ENCODE results near the gene CSK.

The CSK gene

DNA sequence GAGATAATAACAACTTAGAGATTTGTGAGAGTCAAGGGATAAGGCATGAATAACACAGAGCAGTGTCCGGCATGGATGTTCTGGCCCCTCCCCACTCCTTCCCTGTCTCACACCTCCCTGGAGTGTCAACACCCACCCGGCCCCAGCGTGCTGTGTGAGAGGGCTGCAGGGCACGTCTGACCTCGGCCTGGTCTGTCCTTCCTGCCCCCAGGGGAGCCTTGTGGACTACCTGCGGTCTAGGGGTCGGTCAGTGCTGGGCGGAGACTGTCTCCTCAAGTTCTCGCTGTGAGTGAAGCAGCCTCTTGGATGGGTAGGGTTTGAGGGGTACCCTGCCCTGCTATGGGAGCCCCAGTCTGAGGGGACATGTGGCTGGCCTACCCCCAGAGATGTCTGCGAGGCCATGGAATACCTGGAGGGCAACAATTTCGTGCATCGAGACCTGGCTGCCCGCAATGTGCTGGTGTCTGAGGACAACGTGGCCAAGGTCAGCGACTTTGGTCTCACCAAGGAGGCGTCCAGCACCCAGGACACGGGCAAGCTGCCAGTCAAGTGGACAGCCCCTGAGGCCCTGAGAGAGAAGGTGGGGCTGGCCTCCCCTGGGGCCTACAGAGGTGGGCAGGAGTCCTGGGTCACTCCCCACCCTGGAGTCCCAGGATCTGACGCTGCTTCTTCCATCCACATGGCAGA lies 19.6 kb downstream of the CSK start:
- no peak for DNase-seq (ENCODE audit: low spot score)

DNA sequence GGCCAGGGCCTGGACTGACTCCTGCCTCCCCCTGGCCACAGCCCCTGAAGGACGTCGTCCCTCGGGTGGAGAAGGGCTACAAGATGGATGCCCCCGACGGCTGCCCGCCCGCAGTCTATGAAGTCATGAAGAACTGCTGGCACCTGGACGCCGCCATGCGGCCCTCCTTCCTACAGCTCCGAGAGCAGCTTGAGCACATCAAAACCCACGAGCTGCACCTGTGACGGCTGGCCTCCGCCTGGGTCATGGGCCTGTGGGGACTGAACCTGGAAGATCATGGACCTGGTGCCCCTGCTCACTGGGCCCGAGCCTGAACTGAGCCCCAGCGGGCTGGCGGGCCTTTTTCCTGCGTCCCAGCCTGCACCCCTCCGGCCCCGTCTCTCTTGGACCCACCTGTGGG lies 20.4 kb downstream of the CSK start:
- DNase-seq (ENCODE audit: low spot score), result no peak

DNA sequence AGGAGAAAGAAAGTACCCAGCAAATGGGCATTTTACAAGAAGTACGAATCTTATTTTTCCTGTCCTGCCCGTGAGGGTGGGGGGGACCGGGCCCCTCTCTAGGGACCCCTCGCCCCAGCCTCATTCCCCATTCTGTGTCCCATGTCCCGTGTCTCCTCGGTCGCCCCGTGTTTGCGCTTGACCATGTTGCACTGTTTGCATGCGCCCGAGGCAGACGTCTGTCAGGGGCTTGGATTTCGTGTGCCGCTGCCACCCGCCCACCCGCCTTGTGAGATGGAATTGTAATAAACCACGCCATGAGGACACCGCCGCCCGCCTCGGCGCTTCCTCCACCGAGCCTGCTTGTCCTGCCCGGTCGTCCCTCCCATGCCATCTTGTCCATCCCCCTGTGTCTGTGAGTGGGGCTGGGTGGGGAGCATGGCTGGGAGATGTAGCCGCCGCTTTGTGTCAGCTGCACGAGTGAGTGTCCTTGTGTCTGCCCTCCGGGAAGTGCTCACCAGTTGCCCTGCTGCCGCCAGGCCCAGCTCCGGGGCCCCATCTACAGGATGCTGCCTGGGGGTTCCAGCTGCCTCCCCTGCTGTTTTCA lies 21.1 kb downstream of the CSK start:
- DNase-seq (ENCODE audit: low spot score), result no peak

DNA sequence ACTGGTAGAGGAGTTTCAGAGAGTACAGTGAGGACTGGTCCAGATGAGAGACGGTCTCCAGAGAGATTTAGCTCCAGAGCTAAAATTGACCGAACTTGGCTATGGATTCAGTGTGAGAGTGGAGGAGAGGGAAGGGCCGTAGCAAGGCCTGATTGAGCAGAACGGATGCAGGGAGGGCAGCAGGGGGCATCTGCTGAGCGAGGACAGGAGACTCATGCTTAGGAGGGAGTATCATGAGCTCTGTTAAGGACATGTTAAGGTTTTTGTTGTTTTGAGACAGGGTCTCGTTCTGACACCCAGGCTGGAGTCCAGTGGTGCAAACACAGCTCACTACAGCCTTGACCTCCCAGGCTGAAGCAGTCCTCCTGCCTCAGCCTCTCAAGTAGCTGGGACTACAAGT lies 23.1 kb downstream of the CSK start:
- DNase-seq (ENCODE audit: low spot score), result no peak

DNA sequence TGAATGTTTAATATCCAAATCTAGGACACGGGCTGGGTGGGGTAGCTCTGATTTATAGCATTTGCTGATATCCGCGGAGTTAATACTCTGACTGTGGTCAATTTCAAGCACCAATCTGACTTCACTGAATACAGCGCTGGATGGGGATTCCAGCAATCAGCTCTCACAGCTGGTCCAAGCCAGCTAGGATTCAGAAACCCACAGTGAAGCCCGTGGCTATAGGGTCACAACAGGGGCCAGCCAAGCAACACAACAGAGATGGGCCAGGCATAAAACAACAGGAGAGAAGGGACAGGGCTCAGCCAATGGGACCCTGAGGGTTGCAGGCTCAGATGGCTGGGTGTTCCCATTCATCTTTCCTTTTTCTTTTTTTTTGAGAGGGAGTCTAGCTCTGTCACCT lies 25.4 kb downstream of the CSK start:
- no peak for DNase-seq (ENCODE audit: low spot score)

DNA sequence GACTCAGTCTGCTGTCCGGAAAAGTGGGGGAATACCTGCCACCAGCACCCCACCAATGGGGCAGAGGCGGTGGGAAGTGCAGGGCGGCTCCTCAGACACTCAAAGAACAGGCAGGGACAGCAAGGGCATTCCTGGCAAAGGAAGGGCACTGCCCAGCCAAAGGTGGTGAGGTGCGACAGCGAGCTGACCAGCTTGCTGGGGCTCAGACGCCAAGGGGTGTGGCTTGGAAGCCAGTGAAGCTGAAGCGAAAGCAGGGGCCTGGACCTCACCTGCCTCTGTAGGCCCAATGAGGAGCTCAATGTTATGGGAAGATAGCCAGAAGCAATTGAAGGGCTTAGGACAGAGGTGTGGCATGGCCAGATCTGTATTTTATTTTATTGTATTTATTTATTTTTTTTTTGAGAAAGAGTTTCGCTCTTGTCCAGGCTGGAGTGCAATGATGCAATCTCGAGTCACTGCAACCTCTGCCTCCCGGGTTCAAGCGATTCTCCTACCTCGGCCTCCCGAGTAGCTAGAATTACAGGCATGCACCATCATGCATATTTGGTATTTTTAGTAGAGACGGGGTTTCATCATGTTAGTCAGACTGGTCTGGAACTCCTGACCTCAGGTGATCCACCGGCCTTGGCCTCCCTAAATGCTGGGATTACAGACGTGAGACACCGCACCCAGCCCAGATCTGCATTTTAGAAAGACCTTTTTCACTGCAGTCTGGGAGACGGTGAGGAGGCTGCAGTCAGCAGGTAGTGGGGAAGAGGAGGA lies 26.4 kb downstream of the CSK start:
- DNase-seq (ENCODE audit: low spot score), result no peak

DNA sequence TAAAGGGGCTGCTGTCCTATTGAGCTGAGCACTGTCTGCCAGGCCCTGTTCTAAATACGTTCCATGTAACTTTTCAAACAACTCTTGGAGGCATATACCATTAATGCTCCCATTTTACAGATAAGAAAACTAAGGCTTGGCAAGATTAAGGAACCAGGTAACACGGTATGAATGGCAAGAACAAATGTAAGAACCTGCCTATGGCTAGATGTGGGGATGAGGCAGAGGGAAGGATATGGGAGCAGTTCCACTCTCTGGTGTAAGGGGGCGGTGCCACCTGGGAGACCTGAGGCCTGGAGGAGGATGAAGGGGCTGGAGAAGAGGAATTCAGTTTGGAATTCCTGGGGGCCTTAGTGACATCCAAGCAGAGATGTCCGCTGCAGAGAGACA lies 27.0 kb downstream of the CSK start:
- DNase-seq (ENCODE audit: low spot score), result no peak

DNA sequence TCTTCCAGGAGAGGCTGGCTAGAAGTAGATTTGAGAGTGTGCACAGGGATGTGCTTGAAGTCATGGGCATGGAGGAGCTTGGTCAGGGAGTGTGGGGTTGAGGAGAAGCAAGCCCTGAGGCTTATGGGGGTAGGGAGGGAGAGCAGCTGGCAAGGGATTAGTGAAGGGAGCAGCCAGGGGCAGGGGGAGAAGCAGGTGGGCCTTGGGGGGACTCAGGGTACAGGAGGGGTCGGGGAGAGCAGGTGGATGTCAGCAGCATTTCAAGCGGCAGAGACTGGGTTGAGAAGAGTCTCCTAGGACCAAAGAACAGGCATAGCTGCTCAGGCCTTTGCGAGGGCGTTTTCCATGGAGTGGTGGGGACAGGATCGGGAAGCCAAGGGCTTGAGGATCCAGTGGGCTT lies 27.4 kb downstream of the CSK start:
- no peak for DNase-seq (ENCODE audit: low spot score)

DNA sequence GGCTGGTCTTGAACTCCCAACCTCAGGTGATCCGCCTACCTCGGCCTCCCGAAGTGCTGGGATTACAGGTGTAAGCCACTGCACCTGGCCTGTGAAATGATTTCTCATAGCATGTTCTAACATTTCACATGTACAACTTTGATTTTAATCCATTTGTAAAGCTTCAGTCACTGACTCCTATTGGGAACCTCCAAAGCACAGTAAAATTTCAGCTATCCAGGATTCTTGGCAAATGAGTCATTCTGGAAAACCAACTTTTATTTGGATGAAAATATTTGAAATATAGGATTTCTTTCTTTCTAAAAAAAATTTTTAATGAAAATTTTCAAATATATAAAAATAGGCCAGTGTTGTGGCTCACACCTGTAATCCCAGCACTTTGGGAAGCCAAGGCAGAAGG lies 28.1 kb downstream of the CSK start:
- DNase-seq (ENCODE audit: low spot score), result no peak

DNA sequence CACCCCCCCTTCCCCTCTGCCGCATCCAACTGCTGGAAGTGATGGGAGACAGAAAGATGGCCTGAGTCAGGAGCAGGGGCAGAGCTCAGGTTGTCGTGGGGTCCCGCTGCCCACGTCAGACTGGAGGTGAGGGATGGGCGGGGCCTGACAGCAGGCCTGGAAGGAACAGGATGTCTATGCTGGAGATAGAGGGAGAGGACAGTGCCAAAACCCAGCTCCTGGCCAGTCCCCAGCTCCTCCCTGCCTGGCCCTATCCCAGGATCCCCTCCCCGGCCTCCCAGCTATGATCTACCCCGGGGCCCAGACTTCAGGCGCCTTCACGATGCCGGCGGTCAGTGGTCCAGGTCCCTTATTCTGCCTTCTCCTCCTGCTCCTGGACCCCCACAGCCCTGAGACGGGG lies 30.7 kb downstream of the CSK start, which contains the start of gene LMAN1L:
TSS of gene LMAN1L (plus strand) at position 303 of the 400 bp plus-strand sequence. CDS start at position 323, 20 bp downstream.
- no peak for DNase-seq (ENCODE audit: low spot score)

DNA sequence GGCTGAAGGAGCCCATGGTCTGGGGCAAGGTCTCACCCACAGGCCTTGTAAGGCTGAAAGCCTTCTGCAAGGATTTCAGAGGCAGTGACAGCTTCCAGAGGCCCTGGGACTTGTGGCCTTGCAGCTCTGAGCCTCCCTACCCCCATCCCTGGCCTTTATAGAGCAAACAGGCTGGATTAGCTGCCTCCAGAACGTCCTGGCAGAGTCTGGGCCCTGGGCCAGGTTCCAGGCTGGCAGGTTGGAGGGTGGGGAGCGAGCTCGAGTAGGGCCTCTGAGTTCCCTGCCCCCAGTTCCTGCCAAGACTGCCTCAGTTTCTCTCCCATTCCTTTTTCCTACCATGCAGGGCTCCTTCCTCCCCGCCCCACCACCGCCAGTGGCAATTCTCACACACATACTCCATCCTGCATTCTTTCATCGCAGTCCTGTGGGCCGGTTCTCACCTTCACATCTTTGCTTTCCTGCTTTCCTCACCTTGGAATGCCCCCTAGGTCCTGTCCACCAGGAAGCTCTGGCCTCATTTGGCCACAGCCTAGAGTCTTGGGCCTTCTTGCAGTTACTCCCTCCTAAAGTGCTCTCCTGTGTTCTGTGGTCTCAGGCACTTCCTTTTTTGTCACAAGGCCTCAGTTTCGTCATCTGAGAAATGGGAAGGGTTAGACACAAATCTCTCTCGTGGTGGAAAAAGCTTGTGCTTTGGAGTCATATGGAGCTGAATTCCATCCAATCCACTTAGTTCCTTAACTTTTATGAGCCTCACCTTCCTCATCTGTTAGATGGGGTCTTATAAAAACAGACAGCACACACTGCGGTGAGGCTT lies 33.4 kb downstream of the CSK start:
- no peak for DNase-seq (ENCODE audit: low spot score)

DNA sequence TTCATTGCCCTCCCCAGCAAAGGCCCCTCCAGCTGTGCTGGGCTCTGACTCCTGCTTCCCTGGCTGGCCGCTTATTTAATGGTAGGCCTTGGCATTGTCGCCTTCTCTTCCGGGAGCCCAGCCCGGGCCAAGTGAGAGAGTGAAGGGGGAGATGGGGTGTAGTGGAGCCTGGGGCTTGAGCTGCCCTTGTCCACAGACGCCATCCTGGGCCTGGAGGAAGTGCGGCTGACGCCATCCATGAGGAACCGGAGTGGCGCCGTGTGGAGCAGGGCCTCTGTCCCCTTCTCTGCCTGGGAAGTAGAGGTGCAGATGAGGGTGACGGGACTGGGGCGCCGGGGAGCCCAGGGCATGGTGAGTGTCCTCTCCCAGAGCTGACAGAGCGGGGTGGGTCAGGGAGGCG lies 34.1 kb downstream of the CSK start:
- DNase-seq (ENCODE audit: low spot score), result no peak

DNA sequence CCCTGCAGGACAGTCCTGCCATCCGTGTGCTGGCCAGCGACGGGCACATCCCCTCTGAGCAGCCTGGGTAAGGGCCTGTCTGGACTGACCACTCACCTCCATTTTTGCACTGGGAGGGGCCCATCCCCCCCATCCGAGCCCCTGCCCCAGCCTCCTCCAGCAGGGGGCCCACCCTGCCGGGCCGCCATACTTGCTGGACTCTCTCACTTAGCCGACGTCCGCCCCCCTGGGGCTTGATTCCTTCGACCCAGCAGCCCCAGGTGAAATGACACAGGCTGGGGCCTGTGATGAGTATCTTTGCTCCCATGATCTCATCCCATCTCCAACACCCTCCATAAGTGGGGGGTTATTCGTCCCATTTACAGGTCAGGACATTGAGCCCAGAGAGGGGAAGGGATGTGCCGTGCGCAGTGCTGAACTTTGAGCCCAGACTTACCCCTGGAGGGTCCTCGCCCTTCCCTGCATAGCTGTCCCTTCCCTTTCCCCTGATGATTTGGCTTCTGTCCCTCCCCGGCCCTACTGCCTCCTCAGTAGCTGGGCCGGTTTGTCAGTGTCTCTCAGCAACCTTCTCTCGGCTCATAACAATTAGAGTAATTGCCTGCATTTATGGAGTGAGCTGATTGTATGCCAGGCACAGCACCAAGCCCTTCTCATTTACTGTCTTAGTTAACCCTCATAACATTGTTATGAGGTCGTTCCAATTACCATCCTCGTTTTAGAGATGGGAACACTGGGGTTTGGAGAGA lies 34.9 kb downstream of the CSK start:
- DNase-seq (ENCODE audit: low spot score), result no peak

DNA sequence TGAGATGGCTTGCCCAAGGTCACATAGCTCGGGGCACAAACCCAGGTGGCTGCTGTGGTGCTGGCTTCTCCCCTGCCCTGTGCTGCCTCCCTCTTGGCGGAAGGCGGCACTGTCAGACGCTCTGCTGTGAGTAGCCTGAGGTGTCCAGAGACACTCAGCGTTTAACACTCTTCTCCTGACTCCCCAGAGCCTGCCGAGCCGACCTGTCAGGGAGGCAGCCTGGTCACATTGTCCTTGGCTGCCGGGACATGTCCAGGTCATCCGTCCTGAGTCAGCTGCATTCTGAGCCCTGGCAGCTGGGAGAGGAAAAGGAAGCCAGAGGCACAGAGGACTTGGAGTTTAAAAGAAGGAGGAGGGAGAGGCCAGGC lies 35.5 kb downstream of the CSK start:
- no peak for DNase-seq (ENCODE audit: low spot score)

DNA sequence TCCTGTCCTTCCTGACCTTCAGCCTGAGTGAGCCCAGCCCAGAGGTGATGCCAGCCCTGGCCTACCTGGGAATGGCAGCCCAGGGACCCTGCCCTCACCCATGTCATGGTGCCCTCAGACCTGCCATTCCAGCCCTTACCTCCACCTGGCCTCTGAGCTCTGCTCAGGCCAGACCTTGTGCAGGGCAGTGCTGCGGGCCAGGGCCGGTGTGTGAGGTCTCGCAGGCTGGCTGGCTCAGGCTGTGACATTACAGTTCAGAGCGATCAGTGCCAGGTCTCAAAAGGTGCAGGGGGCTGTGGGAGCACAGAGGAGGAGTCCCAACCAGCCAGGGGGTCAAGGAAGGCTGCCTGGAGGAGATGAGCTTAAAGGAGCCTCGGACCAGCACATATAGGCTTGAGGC lies 38.2 kb downstream of the CSK start:
- no peak for DNase-seq (ENCODE audit: low spot score)

DNA sequence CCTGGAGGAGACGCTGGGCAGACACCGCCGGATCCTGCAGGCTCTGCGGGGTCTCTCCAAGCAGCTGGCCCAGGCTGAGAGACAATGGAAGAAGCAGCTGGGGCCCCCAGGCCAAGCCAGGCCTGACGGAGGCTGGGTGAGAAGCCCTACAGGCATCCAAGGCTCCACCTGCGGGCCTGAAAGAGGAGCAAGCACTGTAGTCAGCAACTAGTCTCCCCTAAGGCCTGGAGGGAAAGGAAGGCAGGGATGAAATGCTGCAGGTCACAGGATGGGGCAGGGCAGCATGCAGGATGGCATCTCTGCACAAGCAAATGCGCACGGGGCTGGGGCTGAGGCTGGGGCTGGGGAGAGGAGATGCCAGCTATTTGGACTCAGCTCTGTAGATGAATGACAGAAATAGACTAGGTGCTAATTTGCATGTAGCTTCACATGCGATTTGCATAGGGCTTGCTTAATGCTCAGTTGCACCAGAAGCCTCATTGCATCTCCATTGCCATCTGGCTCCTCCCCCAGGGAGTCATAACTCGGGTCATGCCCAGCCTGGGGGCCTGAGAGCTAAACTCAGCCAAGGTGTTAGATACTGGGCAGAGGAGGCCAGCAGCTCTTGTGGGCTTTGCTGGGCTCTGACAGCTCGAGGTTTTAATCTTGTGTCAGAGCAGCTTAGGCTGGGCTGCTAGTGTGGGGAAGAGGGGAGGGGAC lies 39.4 kb downstream of the CSK start:
- no peak for DNase-seq (ENCODE audit: low spot score)

DNA sequence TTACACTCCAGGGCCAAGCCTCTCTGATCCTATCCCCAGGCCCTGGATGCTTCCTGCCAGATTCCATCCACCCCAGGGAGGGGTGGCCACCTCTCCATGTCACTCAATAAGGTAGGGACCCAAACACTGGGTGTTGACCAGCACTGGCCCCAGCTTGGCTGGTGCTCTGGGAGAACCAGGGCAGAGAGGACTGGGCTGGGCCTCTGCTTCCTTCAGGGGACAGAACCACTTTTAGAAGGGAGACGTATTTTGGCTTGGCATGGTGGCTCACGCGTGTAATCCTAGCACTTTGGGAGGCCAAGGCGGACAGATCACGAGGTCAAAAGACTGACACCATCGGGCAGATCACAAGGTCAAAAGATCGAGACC lies 39.9 kb downstream of the CSK start:
- DNase-seq (ENCODE audit: low spot score), result no peak

DNA sequence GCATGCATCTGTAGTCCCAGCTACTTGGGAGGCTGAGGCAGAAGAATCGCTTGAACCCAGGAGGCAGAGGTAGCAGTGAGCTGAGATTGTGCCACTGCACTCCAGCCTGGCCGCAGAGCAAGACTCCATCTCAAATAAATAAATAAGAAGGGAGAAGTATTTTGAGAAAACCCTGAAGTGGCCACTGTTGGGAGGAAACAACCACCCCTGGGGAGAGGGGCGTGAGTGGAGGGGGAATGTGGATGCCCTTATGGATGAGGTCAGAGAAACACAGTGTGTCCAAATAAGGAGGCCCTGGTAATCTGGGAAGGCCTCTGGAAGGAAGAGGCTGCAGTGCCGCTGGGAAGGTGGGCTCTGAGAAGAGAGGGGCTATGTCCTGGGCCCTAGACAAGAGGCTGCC lies 40.4 kb downstream of the CSK start:
- no peak for DNase-seq (ENCODE audit: low spot score)

DNA sequence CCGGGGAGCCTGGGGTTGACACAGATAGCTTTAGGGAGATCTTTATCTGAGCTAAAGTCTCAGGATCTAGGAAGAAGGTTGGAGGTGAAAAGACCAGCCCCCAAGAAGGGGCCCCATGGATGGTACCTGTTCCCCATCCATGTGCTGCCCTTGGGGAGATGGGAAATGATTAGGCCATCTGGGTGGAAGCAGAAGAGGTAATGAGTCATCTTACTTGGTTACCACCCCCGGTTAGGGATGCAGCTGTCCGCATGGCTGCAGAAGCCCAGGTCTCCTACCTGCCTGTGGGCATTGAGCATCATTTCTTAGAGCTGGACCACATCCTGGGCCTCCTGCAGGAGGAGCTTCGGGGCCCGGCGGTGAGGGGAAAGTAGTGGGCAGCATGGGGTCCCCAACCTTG lies 41.4 kb downstream of the CSK start:
- DNase-seq (ENCODE audit: low spot score), result no peak

DNA sequence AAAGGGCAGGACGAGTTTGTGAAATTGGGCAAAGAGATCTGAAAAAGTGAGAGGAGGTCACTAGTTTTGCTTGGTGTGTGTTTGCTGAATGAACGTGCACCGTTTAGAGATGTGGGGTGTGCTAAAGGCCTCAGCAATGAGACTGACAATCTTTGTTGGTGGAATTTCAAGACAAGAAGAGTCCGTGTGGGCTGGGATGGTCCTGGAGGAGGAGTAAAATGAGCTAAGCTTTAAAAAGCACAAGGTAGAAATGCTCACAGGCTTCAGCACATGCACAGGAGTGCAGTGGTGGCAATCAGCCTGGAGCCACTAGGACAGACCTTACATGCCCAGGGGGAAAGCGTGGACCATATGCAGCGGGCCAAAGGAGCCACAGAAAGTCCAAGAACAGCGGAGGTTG lies 43.1 kb downstream of the CSK start:
- DNase-seq (ENCODE audit: low spot score), result no peak

DNA sequence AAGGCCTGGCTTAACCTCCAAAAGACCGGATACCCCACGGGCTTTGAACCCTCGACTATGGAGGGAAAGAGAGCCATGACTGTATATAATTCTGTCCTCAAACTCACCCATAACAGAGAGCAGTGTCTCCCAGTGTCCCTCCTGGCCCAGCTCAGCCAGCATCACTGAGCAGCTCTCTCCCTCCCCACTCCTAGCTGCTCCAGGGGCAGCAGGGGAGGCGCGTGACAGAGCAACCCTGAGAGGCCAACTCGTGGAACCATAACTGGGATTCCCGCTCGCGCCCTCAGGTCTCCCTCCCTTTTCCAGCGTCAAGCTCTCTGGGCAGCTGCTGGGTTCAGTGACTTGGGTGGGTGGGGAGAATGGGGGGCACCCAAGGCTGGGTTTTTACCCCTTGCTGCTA lies 44.0 kb downstream of the CSK start:
- no peak for DNase-seq (ENCODE audit: low spot score)
